Measurements from ENCODE around the gene MAEA.
A peak's percentile ranks its signal among the peaks of the same experiment; 100 is the strongest.

Gene MAEA

DNA sequence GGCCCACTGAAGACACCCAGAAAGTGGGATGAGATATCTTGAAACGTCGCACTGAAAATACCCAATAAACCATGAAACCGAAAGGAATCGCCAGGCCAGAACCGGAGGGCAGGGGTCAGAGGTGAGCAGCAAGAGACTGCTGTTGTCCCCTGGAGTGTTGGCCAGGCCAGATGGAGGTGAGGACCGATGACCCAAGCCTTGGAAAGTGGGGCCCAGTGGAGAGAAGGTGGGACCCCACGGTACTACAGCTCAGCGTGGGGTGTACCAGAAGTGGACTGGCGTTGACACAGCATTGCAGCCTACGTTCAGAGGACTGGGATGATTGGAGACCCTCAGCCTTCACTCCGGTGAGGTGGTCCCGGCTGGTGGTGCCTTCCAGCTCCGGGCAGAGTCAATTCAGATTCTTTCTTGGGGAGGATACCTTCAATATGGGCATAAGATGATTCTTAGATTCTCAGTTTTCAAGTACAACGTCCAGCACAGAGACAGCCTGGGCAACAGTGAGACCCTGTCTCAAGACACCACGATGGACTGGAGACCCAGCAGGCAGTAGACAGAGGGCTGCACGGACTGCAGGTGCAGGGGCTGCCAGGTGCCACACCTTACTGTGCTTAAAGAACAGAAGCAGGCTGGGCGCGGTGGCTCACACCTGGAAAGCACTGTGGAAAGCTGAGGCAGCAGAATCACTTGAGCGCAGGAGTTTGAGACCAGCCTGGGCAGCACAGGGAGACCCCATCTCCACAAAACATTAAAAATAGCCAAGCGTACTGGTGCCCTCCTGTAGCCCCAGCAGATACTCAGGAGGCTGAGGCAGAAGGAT lies 23.3 kb downstream of the MAEA start:
- peaks cover 60 to 76% of the 10 kb centered on the region in 2 experiments for H3K36me3 ChIP-seq (ENCODE audit: control insufficient read depth in 1 of 2, insufficient read depth in 2 of 2, low read depth in 1 of 2, low read length in 2 of 2)
- 98% methylated on average over 20 of the region's 20 CpGs for WGBS
- H3K18ac ChIP-seq (ENCODE audit: low read depth in 1 of 2, low read length in 2 of 2) = no peak overlapping the region
- peaks cover 38% of the 10 kb centered on the region for H3K79me1 ChIP-seq (replicated peaks; ENCODE audit: low read length, poor library complexity, severe bottlenecking)
- H3K27ac ChIP-seq (ENCODE audit: low read length, poor library complexity, severe bottlenecking) = no peak overlapping the region
- no peak for DNase-seq
- no peak overlapping the region for H4K91ac ChIP-seq (ENCODE audit: low read length)
- H2BK120ac ChIP-seq (ENCODE audit: low read depth, low read length) = no peak overlapping the region
- no peak overlapping the region for H3K4me2 ChIP-seq (ENCODE audit: low read length, poor library complexity, severe bottlenecking)
- H4K8ac ChIP-seq (ENCODE audit: low read length) = no peak overlapping the region
- H2BK12ac ChIP-seq (ENCODE audit: low read length in 2 of 2) = no peak overlapping the region
- no peak overlapping the region for H2AFZ ChIP-seq (ENCODE audit: low read depth, low read length)
- H3K9me3 ChIP-seq (ENCODE audit: control insufficient read depth, low read length) = no peaks in the 10 kb centered on the region
- H3K9ac ChIP-seq (ENCODE audit: low read length) = no peak overlapping the region
- peaks cover 25% of the 10 kb centered on the region for H3K4me1 ChIP-seq (ENCODE audit: control insufficient read depth, insufficient read depth, low read depth, low read length)
- H3K14ac ChIP-seq (ENCODE audit: low read length in 2 of 2) = no peak overlapping the region
- H2BK15ac ChIP-seq (ENCODE audit: low read depth, poor library complexity, severe bottlenecking) = no peak overlapping the region
- no peak overlapping the region for H3K4ac ChIP-seq (ENCODE audit: low read depth in 1 of 2, low read length in 2 of 2)
- no peak overlapping the region for H3K4me3 ChIP-seq (ENCODE audit: insufficient read depth in 1 of 2, low read depth in 1 of 2, low read length in 2 of 2)
- no peak overlapping the region for H2BK5ac ChIP-seq (ENCODE audit: low read depth, low read length, poor library complexity, severe bottlenecking)
- no peaks in the 10 kb centered on the region for H3K27me3 ChIP-seq (ENCODE audit: control insufficient read depth in 1 of 2, insufficient read depth in 1 of 2, low read length in 2 of 2)
- no peak overlapping the region for H3K23ac ChIP-seq (ENCODE audit: low read length in 2 of 2)
- H2AK5ac ChIP-seq (ENCODE audit: low read length, severe bottlenecking) = no peak overlapping the region

GRCh38 chr4:1315306-1315705 lies 25.6 kb downstream of the MAEA start:
- no peak overlapping the region for H2BK120ac ChIP-seq (ENCODE audit: low read depth, low read length)
- H3K14ac ChIP-seq (ENCODE audit: low read length in 2 of 2) = no peak overlapping the region
- H3K36me3 ChIP-seq (ENCODE audit: control insufficient read depth in 1 of 2, insufficient read depth in 2 of 2, low read depth in 1 of 2, low read length in 2 of 2) = peaks cover 78 to 86% of the 10 kb centered on the region in 2 experiments
- H3K27me3 ChIP-seq (ENCODE audit: control insufficient read depth in 1 of 2, insufficient read depth in 1 of 2, low read length in 2 of 2) = no peaks in the 10 kb centered on the region
- no peak overlapping the region for H3K18ac ChIP-seq (ENCODE audit: low read depth in 1 of 2, low read length in 2 of 2)
- H2BK12ac ChIP-seq (ENCODE audit: low read length in 2 of 2) = no peak overlapping the region
- no peak overlapping the region for H2AFZ ChIP-seq (ENCODE audit: low read depth, low read length)
- no peak overlapping the region for H2BK5ac ChIP-seq (ENCODE audit: low read depth, low read length, poor library complexity, severe bottlenecking)
- no peak for DNase-seq
- H2AK5ac ChIP-seq (ENCODE audit: low read length, severe bottlenecking) = no peak overlapping the region
- H3K9me3 ChIP-seq (ENCODE audit: control insufficient read depth, low read length) = no peaks in the 10 kb centered on the region
- no peak overlapping the region for H3K9ac ChIP-seq (ENCODE audit: low read length)
- no peak overlapping the region for H2BK15ac ChIP-seq (ENCODE audit: low read depth, poor library complexity, severe bottlenecking)
- H3K27ac ChIP-seq (ENCODE audit: low read length, poor library complexity, severe bottlenecking) = no peak overlapping the region
- H4K8ac ChIP-seq (ENCODE audit: low read length) = peak overlapping the region; percentile 36
- H4K91ac ChIP-seq (ENCODE audit: low read length) = no peak overlapping the region
- peaks cover 12% of the 10 kb centered on the region for H3K4me1 ChIP-seq (ENCODE audit: control insufficient read depth, insufficient read depth, low read depth, low read length)
- no peak overlapping the region for H3K23ac ChIP-seq (ENCODE audit: low read length in 2 of 2)
- no peak overlapping the region for H3K4me2 ChIP-seq (ENCODE audit: low read length, poor library complexity, severe bottlenecking)
- H3K4ac ChIP-seq (ENCODE audit: low read depth in 1 of 2, low read length in 2 of 2) = no peak overlapping the region
- WGBS = 95% methylated on average over 28 of the region's 28 CpGs
- H3K4me3 ChIP-seq (ENCODE audit: insufficient read depth in 1 of 2, low read depth in 1 of 2, low read length in 2 of 2) = no peak overlapping the region
- peaks cover 51% of the 10 kb centered on the region for H3K79me1 ChIP-seq (replicated peaks; ENCODE audit: low read length, poor library complexity, severe bottlenecking)

GRCh38 chr4:1315836-1316536 lies 26.3 kb downstream of the MAEA start:
- peaks cover 81 to 83% of the 10 kb centered on the region in 2 experiments for H3K36me3 ChIP-seq (ENCODE audit: control insufficient read depth in 1 of 2, insufficient read depth in 2 of 2, low read depth in 1 of 2, low read length in 2 of 2)
- H3K4ac ChIP-seq (ENCODE audit: low read depth in 1 of 2, low read length in 2 of 2) = no peak overlapping the region

GRCh38 chr4:1316537-1317168 lies 27.0 kb downstream of the MAEA start:
- H4K8ac ChIP-seq (ENCODE audit: low read length) = no peak overlapping the region
- H3K4me2 ChIP-seq (ENCODE audit: low read length, poor library complexity, severe bottlenecking) = no peak overlapping the region
- H3K14ac ChIP-seq (ENCODE audit: low read length in 2 of 2) = no peak overlapping the region
- 93% methylated on average over 16 of the region's 16 CpGs for WGBS
- H3K9ac ChIP-seq (ENCODE audit: low read length) = no peak overlapping the region
- H3K4ac ChIP-seq (ENCODE audit: low read depth in 1 of 2, low read length in 2 of 2) = no peak overlapping the region
- no peak overlapping the region for H4K91ac ChIP-seq (ENCODE audit: low read length)
- no peak for DNase-seq
- no peak overlapping the region for H2BK15ac ChIP-seq (ENCODE audit: low read depth, poor library complexity, severe bottlenecking)
- peaks cover 54% of the 10 kb centered on the region for H3K79me1 ChIP-seq (replicated peaks; ENCODE audit: low read length, poor library complexity, severe bottlenecking)
- H3K27me3 ChIP-seq (ENCODE audit: control insufficient read depth in 1 of 2, insufficient read depth in 1 of 2, low read length in 2 of 2) = no peaks in the 10 kb centered on the region
- H2AFZ ChIP-seq (ENCODE audit: low read depth, low read length) = no peak overlapping the region
- H3K4me1 ChIP-seq (ENCODE audit: control insufficient read depth, insufficient read depth, low read depth, low read length) = peaks cover 2% of the 10 kb centered on the region
- H3K36me3 ChIP-seq (ENCODE audit: control insufficient read depth in 1 of 2, insufficient read depth in 2 of 2, low read depth in 1 of 2, low read length in 2 of 2) = peaks cover 79 to 80% of the 10 kb centered on the region in 2 experiments
- no peak overlapping the region for H3K23ac ChIP-seq (ENCODE audit: low read length in 2 of 2)
- H3K4me3 ChIP-seq (ENCODE audit: insufficient read depth in 1 of 2, low read depth in 1 of 2, low read length in 2 of 2) = no peak overlapping the region
- no peak overlapping the region for H2BK5ac ChIP-seq (ENCODE audit: low read depth, low read length, poor library complexity, severe bottlenecking)
- H3K9me3 ChIP-seq (ENCODE audit: control insufficient read depth, low read length) = no peaks in the 10 kb centered on the region
- H3K18ac ChIP-seq (ENCODE audit: low read depth in 1 of 2, low read length in 2 of 2) = no peak overlapping the region
- H2AK5ac ChIP-seq (ENCODE audit: low read length, severe bottlenecking) = no peak overlapping the region
- no peak overlapping the region for H2BK12ac ChIP-seq (ENCODE audit: low read length in 2 of 2)
- H2BK120ac ChIP-seq (ENCODE audit: low read depth, low read length) = no peak overlapping the region
- H3K27ac ChIP-seq (ENCODE audit: low read length, poor library complexity, severe bottlenecking) = no peak overlapping the region

More at GRCh38 chr4:1315836-1316536, 26.3 kb downstream of the MAEA start:
- Histone ChIP-seq H3K4me1 (ENCODE audit: control insufficient read depth, insufficient read depth, low read depth, low read length) (peaks cover 6% of the 10 kb centered on the region), H3K9me3 (ENCODE audit: control insufficient read depth, low read length) (no peaks in the 10 kb centered on the region), H2BK120ac (ENCODE audit: low read depth, low read length) (no peak overlapping the region), H2BK12ac (ENCODE audit: low read length in 2 of 2) (no peak overlapping the region), H4K91ac (ENCODE audit: low read length) (peak overlapping the region; percentile 7), H3K27ac (ENCODE audit: low read length, poor library complexity, severe bottlenecking) (no peak overlapping the region), H2AK5ac (ENCODE audit: low read length, severe bottlenecking) (no peak overlapping the region), H3K27me3 (ENCODE audit: control insufficient read depth in 1 of 2, insufficient read depth in 1 of 2, low read length in 2 of 2) (no peaks in the 10 kb centered on the region), H2AFZ (ENCODE audit: low read depth, low read length) (no peak overlapping the region), H2BK5ac (ENCODE audit: low read depth, low read length, poor library complexity, severe bottlenecking) (no peak overlapping the region), H3K23ac (ENCODE audit: low read length in 2 of 2) (no peak overlapping the region), H2BK15ac (ENCODE audit: low read depth, poor library complexity, severe bottlenecking) (no peak overlapping the region), H4K8ac (ENCODE audit: low read length) (peak overlapping the region; percentile 9), H3K4me3 (ENCODE audit: insufficient read depth in 1 of 2, low read depth in 1 of 2, low read length in 2 of 2) (no peak overlapping the region), H3K9ac (ENCODE audit: low read length) (no peak overlapping the region), H3K18ac (ENCODE audit: low read depth in 1 of 2, low read length in 2 of 2) (no peak overlapping the region), H3K4me2 (ENCODE audit: low read length, poor library complexity, severe bottlenecking) (no peak overlapping the region), H3K79me1 (replicated peaks; ENCODE audit: low read length, poor library complexity, severe bottlenecking) (peaks cover 51% of the 10 kb centered on the region), H3K14ac (ENCODE audit: low read length in 2 of 2) (no peak overlapping the region)
- DNase-seq = no peak
- WGBS = 97% methylated on average over 27 of the region's 27 CpGs

All from mesenchymal stem cell (in vitro differentiated cells and primary cell).